Stimulated activated CD4-positive, alpha-beta T cell treated with anti-CD3 and anti-CD28 coated beads, Interleukin-4, amount 100 ng/mL, for 1 hour (primary cell): ENCODE results near the gene SELENOT.

ENCODE experiments used
- DNase-seq: peaks from one replicate; pipeline ENCODE4 v3.0.0-alpha.2; 2020

SELENOT gene

GRCh38 chr3:150673966-150674365 is 70.8 kb downstream of the SELENOT start:
- DNase-seq: no peak

DNA sequence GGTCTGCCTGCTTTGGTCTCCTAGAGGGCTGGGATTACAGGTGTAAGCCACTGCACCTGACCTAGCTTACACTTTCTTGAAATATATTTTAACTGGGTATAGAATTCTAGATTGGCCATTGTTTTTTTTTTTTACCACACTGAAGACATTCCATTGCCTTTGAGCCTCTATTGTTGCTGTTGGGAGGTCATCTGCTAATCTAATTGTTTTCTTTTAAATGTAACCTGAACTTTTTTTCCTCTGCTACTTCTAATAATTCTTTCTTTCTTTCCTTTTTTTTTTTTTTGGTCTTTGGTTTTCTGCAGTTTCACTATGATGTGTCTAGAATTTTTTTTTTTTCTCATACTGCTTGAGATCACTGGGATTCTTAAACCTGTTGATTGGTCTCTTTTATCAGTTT is 72.5 kb downstream of the SELENOT start:
- DNase-seq: no peak
